OCI-LY7 (cell line): Measurements from ENCODE around the gene FEZ2. TPM values are rescaled to one million over a fixed set of nuclear protein-coding genes. Genes with fewer than 3 reads are reported as not detected.

Experiments used
- Bru-seq: library from RNA; stranded (reverse); fragments of 400-500 nt; gene quantifications from one replicate; lab custom pipeline; 2021; lab: Mats Ljungman, UMichigan
- BruChase-seq, 2 experiments: library from RNA; stranded (reverse); fragments of 400-500 nt; gene quantifications; one replicate each; lab custom pipeline; 2021; lab: Mats Ljungman, UMichigan
- BruUV-seq: library from RNA; stranded (reverse); fragments of 400-500 nt; replicated peaks from 2 replicates; lab custom pipeline; 2021; lab: Mats Ljungman, UMichigan
- CTCF ChIA-PET: fragments of 300-600 bp; sonication (Branson Sonifier 250); formaldehyde crosslinking; loops from one replicate; lab custom pipeline; 2022; ENCODE audit warnings: antibody characterized with exemption; ENCODE audit not compliant: unreplicated experiment; lab: Charles Lee
- POLR2A ChIA-PET: fragments of 300-600 bp; sonication (Branson Sonifier 250); formaldehyde crosslinking; loops from one replicate; lab custom pipeline; 2022; ENCODE audit warnings: antibody characterized with exemption; lab: Charles Lee
- DNase-seq: peaks from one replicate; pipeline ENCODE4 v3.0.0-alpha.2; 2015; ENCODE audit warnings: low spot score
- H2AFZ ChIP-seq: fragments of 200-600 bp; sonication (generic), shearing (Covaris generic); 2 replicates; pipeline ENCODE4 v1.6.1; 2014; ENCODE audit warnings: mild to moderate bottlenecking, antibody characterized with exemption, low read length, moderate library complexity
- H3K27ac ChIP-seq: fragments of 200-600 bp; sonication (generic); 2 replicates; pipeline ENCODE4 v1.5.1; 2014; ENCODE audit warnings: mixed run types, low read depth, mild to moderate bottlenecking, moderate library complexity, low read length, inconsistent platforms; ENCODE audit not compliant: poor library complexity, severe bottlenecking
- H3K36me3 ChIP-seq: fragments of 200-600 bp; sonication (generic); 2 replicates; pipeline ENCODE4 v1.6.1; 2014; ENCODE audit warnings: mild to moderate bottlenecking, antibody characterized with exemption, low read length, moderate library complexity, mixed read lengths; ENCODE audit not compliant: insufficient read depth
- H3K4me1 ChIP-seq: fragments of 200-600 bp; sonication (generic); 2 replicates; pipeline ENCODE4 v1.5.1; 2014; ENCODE audit warnings: mild to moderate bottlenecking, low read length; ENCODE audit not compliant: insufficient read depth, poor library complexity, severe bottlenecking
- H3K4me2 ChIP-seq: fragments of 200-600 bp; sonication (generic); 2 replicates; pipeline ENCODE4 v1.6.1; 2014; ENCODE audit warnings: mild to moderate bottlenecking, low read length
- H3K4me3 ChIP-seq: fragments of 200-600 bp; sonication (generic); 2 replicates; pipeline ENCODE4 v1.5.1; 2014; ENCODE audit warnings: mild to moderate bottlenecking, low read depth, low read length; ENCODE audit not compliant: poor library complexity, severe bottlenecking
- H3K79me2 ChIP-seq: fragments of 200-600 bp; sonication (generic); 2 replicates; pipeline ENCODE4 v1.6.1; 2016; ENCODE audit warnings: low read depth, mild to moderate bottlenecking, low read length, moderate library complexity, mixed read lengths; ENCODE audit not compliant: insufficient read depth
- H3K9me2 ChIP-seq: fragments of 200-600 bp; sonication (generic); 2 replicates; pipeline ENCODE4 v1.6.1; 2016; ENCODE audit warnings: mild to moderate bottlenecking, low read length, mixed read lengths; ENCODE audit not compliant: insufficient read depth
- H3K9me3 ChIP-seq: fragments of 200-600 bp; sonication (generic); 2 replicates; pipeline ENCODE4 v1.6.1; 2014; ENCODE audit warnings: mild to moderate bottlenecking, mixed run types, low read length, mixed read lengths
- H4K20me1 ChIP-seq: fragments of 200-600 bp; sonication (generic); 2 replicates; pipeline ENCODE4 v1.6.1; 2014; ENCODE audit warnings: mild to moderate bottlenecking, antibody characterized with exemption, low read length, moderate library complexity, mixed read lengths; ENCODE audit not compliant: insufficient read depth
- EZH2phosphoT487 ChIP-seq: fragments of 200-600 bp; sonication (generic); IDR thresholded peaks from 2 replicates; pipeline ENCODE4 v1.6.1; 2018; ENCODE audit warnings: low read depth, borderline replicate concordance, mild to moderate bottlenecking, mixed run types, antibody characterized with exemption, low read length, moderate library complexity, mixed read lengths
- intact Hi-C: fragments of 100-400 bp; cut with micrococcal nuclease; formaldehyde crosslinking; loops from one replicate; pipeline ENCODE4 v1.10.0; 2022; ENCODE audit not compliant: unreplicated experiment
- long read RNA-seq: library from polyadenylated mRNA; stranded (forward); transcript quantifications from one replicate; pipeline ENCODE4 v2.0.0, GENCODE V29; 2022
- total RNA-seq, 2 experiments: library from RNA; depleted of rRNA in 1 of 2; stranded (reverse); fragments of >200 nt in 1 of 2; shearing (Covaris generic) in 1 of 2; gene quantifications; 2 replicates each; pipeline ENCODE4 v1.2.3, GENCODE V29; 2014 to 2022
- TF ChIP-seq, protein P1 (sequence below): fragments of 200-600 bp; sonication (generic); conservative IDR thresholded peaks from 2 replicates; pipeline ENCODE4 v1.5.1; 2014; ENCODE audit warnings: mild to moderate bottlenecking, antibody characterized with exemption, low read length, moderate library complexity, mixed read lengths

Gene FEZ2, protein sequence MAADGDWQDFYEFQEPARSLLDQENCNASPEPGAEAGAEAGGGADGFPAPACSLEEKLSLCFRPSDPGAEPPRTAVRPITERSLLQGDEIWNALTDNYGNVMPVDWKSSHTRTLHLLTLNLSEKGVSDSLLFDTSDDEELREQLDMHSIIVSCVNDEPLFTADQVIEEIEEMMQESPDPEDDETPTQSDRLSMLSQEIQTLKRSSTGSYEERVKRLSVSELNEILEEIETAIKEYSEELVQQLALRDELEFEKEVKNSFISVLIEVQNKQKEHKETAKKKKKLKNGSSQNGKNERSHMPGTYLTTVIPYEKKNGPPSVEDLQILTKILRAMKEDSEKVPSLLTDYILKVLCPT
- 17.1 and 19.3 TPM in 2 replicates for total RNA-seq (2014; rRNA removed; shearing (Covaris generic))
- total RNA-seq (2022), result 23.2 and 28.7 TPM in 2 replicates
- Bru-seq, nascent RNA, result percentile 77 among the genes with signal in this experiment
- BruChase-seq, experiment 1, labeled RNA remaining after a 6-hour chase, result percentile 69 among the genes with signal in this experiment
- percentile 71 among the genes with signal in this experiment for BruChase-seq, experiment 2, labeled RNA remaining after a 2-hour chase
- long read RNA-seq, partial matches to known transcripts, result 0 of 16 reads
- long read RNA-seq, other reads (novel, unspliced or antisense), result 14 of 16 reads

DNA sequence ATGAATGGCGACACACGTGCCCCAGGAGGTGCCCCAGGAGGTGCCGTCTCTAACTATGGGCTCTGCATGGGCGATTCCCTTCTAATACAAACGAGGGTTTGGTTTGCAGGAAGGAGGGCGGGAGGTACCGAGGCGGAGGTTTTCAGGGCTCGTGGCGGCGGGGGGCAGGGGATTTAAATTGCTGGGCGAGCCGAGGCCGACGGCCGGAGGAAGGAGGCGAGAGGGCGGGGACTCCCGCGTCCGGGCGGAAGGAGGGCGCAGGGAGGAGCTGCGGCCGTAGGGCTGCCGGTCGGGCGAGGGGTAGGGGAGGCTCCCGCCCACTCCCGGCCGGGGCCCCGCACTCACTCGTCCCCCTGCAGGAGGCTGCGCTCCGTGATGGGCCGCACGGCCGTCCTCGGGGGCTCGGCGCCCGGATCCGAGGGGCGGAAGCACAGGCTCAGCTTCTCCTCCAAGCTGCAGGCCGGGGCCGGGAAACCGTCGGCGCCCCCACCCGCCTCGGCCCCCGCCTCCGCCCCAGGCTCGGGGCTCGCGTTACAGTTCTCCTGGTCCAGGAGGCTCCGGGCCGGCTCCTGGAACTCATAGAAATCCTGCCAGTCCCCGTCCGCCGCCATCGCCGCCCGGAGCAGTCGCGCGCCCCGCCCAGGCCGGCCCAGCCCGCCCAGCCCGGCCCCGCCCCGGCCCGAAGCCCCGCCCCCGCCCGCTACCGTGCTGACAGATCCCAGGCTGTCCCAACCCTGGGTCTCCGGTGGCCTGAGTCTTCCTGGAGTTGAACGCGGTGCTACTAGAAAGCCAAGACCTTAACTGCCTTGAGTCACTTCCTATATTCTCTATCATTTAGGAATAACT, at the start of gene FEZ2:
Gene FEZ2 (minus strand): TSS at position 637 of the 846 bp plus-strand sequence. CDS start 26 bp downstream, at position 611.
- Histone ChIP-seq H3K9me3 (no peaks in the 10 kb centered on the region), H3K9me2 (peaks cover 4% of the 10 kb centered on the region; the same call in 1 of the 2 replicates), H3K36me3 (peaks cover 14% of the 10 kb centered on the region; the same call in 1 of the 2 replicates), H2AFZ (peak within 1 kb of the TSS; percentile 89), H4K20me1 (no peaks in the 10 kb centered on the region), H3K4me2 (peak within 1 kb of the TSS; percentile 93), H3K4me1 (peaks cover 11% of the 10 kb centered on the region), H3K4me3 (peak within 1 kb of the TSS; percentile 86), H3K27ac (peak within 1 kb of the TSS; percentile 40), H3K79me2 (peaks cover 15% of the 10 kb centered on the region; the same call in 1 of the 2 replicates)
- peak; percentile 90 for DNase-seq
- intact Hi-C loops, result loop anchor here (2.0 kb wide), 1 partner anchor 241 kb away; no protein-coding TSS in a partner anchor
- BruUV-seq, result no TSS peak
- TF ChIP-seq EZH2phosphoT487, result no peak
- TF ChIP-seq, protein P1, sequence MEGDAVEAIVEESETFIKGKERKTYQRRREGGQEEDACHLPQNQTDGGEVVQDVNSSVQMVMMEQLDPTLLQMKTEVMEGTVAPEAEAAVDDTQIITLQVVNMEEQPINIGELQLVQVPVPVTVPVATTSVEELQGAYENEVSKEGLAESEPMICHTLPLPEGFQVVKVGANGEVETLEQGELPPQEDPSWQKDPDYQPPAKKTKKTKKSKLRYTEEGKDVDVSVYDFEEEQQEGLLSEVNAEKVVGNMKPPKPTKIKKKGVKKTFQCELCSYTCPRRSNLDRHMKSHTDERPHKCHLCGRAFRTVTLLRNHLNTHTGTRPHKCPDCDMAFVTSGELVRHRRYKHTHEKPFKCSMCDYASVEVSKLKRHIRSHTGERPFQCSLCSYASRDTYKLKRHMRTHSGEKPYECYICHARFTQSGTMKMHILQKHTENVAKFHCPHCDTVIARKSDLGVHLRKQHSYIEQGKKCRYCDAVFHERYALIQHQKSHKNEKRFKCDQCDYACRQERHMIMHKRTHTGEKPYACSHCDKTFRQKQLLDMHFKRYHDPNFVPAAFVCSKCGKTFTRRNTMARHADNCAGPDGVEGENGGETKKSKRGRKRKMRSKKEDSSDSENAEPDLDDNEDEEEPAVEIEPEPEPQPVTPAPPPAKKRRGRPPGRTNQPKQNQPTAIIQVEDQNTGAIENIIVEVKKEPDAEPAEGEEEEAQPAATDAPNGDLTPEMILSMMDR, result no peak
- POLR2A ChIA-PET, result interaction anchor here (0.6 to 0.9 kb wide), 2 partner anchors 20 to 70 kb away, joined by 3 to 4 read pairs; no protein-coding TSS in a partner anchor
- CTCF ChIA-PET, result no interaction called here

DNA sequence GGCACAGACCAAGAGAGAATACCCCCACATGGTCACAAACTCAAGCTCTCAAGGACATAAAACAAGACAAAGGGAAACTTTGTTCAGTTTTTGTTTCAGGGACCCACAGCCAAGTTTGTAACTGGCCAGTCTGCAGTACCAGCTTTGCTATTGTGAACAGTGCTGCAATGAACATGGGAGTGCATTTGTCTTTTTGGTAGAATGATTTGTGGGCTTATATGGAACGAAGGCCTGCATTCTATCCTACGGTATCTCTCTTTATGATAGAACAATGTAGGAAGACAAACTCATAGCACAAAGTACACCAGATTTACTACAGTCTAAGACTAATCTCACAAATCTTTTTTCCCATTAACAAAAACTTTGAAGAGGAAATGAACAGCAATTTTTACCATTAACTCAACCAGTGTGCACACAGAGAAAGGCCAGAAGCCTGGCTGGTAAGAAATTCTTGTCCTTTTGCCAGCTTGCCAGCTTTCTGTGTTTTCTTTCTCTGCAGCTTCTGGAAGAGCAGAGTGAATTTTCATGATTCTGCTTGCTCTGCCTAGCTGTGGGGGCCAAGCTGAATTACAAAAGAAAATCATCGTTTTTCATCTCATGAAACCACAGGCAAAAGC, 37.1 kb upstream of the FEZ2 start:
- no peaks in the 10 kb centered on the region for H4K20me1 ChIP-seq
- H3K9me2 ChIP-seq, result no peaks in the 10 kb centered on the region
- intact Hi-C loops, result no loop called here
- no peaks in the 10 kb centered on the region for H3K79me2 ChIP-seq
- H3K27ac ChIP-seq, result no peak overlapping the region
- ChIA-PET POLR2A (no interaction called here), CTCF (no interaction called here)
- no peak for DNase-seq
- H3K4me1 ChIP-seq, result no peaks in the 10 kb centered on the region
- H3K36me3 ChIP-seq, result no peaks in the 10 kb centered on the region
- no peak overlapping the region for H3K4me2 ChIP-seq
- no peaks in the 10 kb centered on the region for H3K9me3 ChIP-seq
- BruUV-seq, result no TSS peak
- TF ChIP-seq, protein P1, result no peak
- no peak for TF ChIP-seq EZH2phosphoT487
- no peak overlapping the region for H3K4me3 ChIP-seq
- no peak overlapping the region for H2AFZ ChIP-seq
